ENCODE results near the gene CCDC158. TPM values are rescaled to one million over a fixed set of nuclear protein-coding genes. Genes with fewer than 3 reads are reported as not detected.

CCDC158 gene
- total and polyA plus RNA-seq, 2 donors (not counting 3 experiments of a cell fraction or from before 2014, with no cell fraction given): not detected

GRCh38 chr4:76430519-76431388, 9.8 kb upstream of the CCDC158 start:
- no peak overlapping the region for H3K4me3 ChIP-seq (replicated peaks in 1 of 3; ENCODE audit: insufficient read depth in 1 of 3, low read depth in 1 of 3, low read length in 3 of 3)
- H3K27me3 ChIP-seq (ENCODE audit: control insufficient read depth in 2 of 2, insufficient read depth in 2 of 2, low read length in 2 of 2): peaks cover 14 to 26% of the 10 kb centered on the region in 2 experiments
- H3K27ac ChIP-seq (ENCODE audit: insufficient read depth, low read depth, low read length): no peak overlapping the region
- H3K36me3 ChIP-seq (ENCODE audit: control insufficient read depth in 2 of 2, extremely low read depth in 1 of 2, insufficient read depth in 2 of 2, low read length in 2 of 2): no peaks in the 10 kb centered on the region
- H3K4me2 ChIP-seq (ENCODE audit: insufficient read depth, low read length): no peak overlapping the region
- no peak overlapping the region for H2AFZ ChIP-seq (ENCODE audit: low read depth, low read length)
- DNase-seq (ENCODE audit: low read depth, low spot score) (peak; percentile 61), FAIRE-seq (no peak)
- H4K20me1 ChIP-seq (replicated peaks; ENCODE audit: control insufficient read depth, extremely low read depth, insufficient read depth, low read length): no peaks in the 10 kb centered on the region
- intact Hi-C loops (cut with micrococcal nuclease) (loop anchor here (1.0 to 5.0 kb wide), 6 partner anchors 75 to 614 kb away; partner anchors contain the start of gene SEPTIN11), dilution Hi-C loops (cut with MboI; ENCODE audit: extremely low pct_ligation_motif_present, low sequenced_read_pairs) (no loop called here)
- no peaks in the 10 kb centered on the region for H3K4me1 ChIP-seq (ENCODE audit: control insufficient read depth, extremely low read depth, insufficient read depth, low read length)
- TF ChIP-seq EZH2 (IDR thresholded peaks at IDR 0.05; ENCODE audit: borderline replicate concordance, low read depth, low read length, severe bottlenecking) (no peak), POLR2A (IDR thresholded peaks at IDR 0.05; ENCODE audit: low read depth, low read length) (no peak), MYC (IDR thresholded peaks at IDR 0.05; ENCODE audit: low read depth, low read length) (no peak), CTCF (IDR thresholded peaks at IDR 0.05; ENCODE audit: extremely low read depth in 1 of 2, insufficient read depth in 1 of 2, low read depth in 1 of 2, low read length in 2 of 2) (peak; percentile 39)
- H3K79me2 ChIP-seq (ENCODE audit: control insufficient read depth, insufficient read depth, low read length): no peaks in the 10 kb centered on the region
- H3K9me1 ChIP-seq (replicated peaks; ENCODE audit: control insufficient read depth, extremely low read depth, insufficient read depth, low read length): no peaks in the 10 kb centered on the region
- no TSS peak for BruUV-seq (replicated peaks)
- ChIA-PET POLR2A (no interaction called here), CTCF (interaction anchor here (0.6 to 12.2 kb wide), 26 partner anchors 9 to 927 kb away, joined by 3 to 392 read pairs (median 3); no protein-coding TSS in a partner anchor)
- H3K9me3 ChIP-seq (replicated peaks; ENCODE audit: control insufficient read depth, insufficient read depth, low read length): no peaks in the 10 kb centered on the region
- no peak overlapping the region for H3K9ac ChIP-seq (replicated peaks; ENCODE audit: extremely low read depth, insufficient read depth, low read length)

Measured in endothelial cell of umbilical vein (primary cell).